Nephron progenitor cell (in vitro differentiated cells): ENCODE results near the gene TEKT3.

Experiments used
- DNase-seq: peaks from one replicate; pipeline ENCODE4 v3.0.0; 2021
- H3K27ac Mint-ChIP-seq: 2 replicates; pipeline ENCODE4 v1.8.0; 2021; ENCODE audit warnings: mild to moderate bottlenecking, moderate library complexity, mixed read lengths
- H3K27me3 Mint-ChIP-seq: 2 replicates; pipeline ENCODE4 v1.8.0; 2021; ENCODE audit warnings: mild to moderate bottlenecking, low read depth, mixed read lengths; ENCODE audit not compliant: poor library complexity
- H3K36me3 Mint-ChIP-seq: 2 replicates; pipeline ENCODE4 v1.8.0; 2021; ENCODE audit warnings: low read depth, mixed read lengths
- H3K4me1 Mint-ChIP-seq: 2 replicates; pipeline ENCODE4 v1.8.0; 2021; ENCODE audit warnings: mixed read lengths
- H3K4me3 Mint-ChIP-seq: 2 replicates; pipeline ENCODE4 v1.8.0; 2021; ENCODE audit warnings: mild to moderate bottlenecking, moderate library complexity, mixed read lengths
- H3K9me3 Mint-ChIP-seq: 2 replicates; pipeline ENCODE4 v1.8.0; 2021; ENCODE audit warnings: mild to moderate bottlenecking, moderate library complexity, mixed read lengths
- TF ChIP-seq, protein P1 (sequence below): fragments of 200-600 bp; sonication (generic); IDR thresholded peaks from 2 replicates; pipeline ENCODE4 v1.5.0; 2021; ENCODE audit warnings: antibody characterized with exemption

Gene TEKT3

DNA sequence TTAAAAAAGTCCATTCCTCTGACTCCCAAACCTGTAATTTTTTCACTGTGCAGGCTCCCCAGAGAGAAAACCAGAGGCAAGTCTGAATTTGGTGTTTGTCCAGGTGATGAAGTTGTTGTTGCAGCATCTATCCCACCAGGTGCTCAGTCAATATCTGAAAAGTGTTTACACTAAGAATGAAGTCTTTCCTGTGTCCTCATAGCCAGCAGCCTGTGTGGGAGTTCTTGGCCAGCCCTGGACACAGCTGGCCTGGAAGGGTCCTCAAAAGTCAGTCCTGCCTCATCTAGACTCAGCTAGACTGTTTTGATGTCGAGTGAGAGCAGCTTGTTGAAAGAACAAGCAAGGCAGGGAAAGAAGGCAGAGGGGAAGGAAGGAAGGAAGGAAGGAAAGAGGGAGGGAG lies 72.9 kb downstream of the TEKT3 start:
- Mint-ChIP-seq H3K27ac (no peak overlapping the region), H3K4me3 (no peak overlapping the region), H3K4me1 (no peaks in the 10 kb centered on the region), H3K9me3 (peaks cover under 1% of the 10 kb centered on the region), H3K36me3 (no peaks in the 10 kb centered on the region), H3K27me3 (peaks cover 71% of the 10 kb centered on the region)
- DNase-seq: no peak
- TF ChIP-seq, protein P1, sequence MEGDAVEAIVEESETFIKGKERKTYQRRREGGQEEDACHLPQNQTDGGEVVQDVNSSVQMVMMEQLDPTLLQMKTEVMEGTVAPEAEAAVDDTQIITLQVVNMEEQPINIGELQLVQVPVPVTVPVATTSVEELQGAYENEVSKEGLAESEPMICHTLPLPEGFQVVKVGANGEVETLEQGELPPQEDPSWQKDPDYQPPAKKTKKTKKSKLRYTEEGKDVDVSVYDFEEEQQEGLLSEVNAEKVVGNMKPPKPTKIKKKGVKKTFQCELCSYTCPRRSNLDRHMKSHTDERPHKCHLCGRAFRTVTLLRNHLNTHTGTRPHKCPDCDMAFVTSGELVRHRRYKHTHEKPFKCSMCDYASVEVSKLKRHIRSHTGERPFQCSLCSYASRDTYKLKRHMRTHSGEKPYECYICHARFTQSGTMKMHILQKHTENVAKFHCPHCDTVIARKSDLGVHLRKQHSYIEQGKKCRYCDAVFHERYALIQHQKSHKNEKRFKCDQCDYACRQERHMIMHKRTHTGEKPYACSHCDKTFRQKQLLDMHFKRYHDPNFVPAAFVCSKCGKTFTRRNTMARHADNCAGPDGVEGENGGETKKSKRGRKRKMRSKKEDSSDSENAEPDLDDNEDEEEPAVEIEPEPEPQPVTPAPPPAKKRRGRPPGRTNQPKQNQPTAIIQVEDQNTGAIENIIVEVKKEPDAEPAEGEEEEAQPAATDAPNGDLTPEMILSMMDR: no peak

DNA sequence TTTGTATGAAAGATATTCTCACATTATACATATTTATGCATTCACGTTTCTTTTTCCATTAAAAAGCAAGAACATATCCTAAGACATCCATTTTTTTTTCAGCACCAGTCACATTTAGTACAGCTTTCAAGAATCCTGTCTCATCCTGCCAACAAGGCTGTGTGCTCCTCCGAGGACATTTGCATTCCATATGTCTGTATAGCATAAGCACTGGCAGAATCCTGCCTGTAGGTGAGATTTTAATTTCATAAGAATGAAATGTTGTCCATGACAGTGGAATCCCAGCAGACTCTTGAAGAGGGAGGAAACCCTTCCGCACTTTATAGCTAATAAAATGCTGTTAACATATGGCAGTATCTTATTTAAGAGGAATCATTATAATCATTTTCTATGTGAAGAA lies 73.4 kb downstream of the TEKT3 start:
- H3K4me3 Mint-ChIP-seq: no peak overlapping the region
- TF ChIP-seq, protein P1: no peak
- H3K27ac Mint-ChIP-seq: no peak overlapping the region
- no peaks in the 10 kb centered on the region for H3K36me3 Mint-ChIP-seq
- DNase-seq: no peak
- H3K9me3 Mint-ChIP-seq: no peaks in the 10 kb centered on the region
- H3K27me3 Mint-ChIP-seq: peaks cover 75% of the 10 kb centered on the region
- H3K4me1 Mint-ChIP-seq: peaks cover 4% of the 10 kb centered on the region

DNA sequence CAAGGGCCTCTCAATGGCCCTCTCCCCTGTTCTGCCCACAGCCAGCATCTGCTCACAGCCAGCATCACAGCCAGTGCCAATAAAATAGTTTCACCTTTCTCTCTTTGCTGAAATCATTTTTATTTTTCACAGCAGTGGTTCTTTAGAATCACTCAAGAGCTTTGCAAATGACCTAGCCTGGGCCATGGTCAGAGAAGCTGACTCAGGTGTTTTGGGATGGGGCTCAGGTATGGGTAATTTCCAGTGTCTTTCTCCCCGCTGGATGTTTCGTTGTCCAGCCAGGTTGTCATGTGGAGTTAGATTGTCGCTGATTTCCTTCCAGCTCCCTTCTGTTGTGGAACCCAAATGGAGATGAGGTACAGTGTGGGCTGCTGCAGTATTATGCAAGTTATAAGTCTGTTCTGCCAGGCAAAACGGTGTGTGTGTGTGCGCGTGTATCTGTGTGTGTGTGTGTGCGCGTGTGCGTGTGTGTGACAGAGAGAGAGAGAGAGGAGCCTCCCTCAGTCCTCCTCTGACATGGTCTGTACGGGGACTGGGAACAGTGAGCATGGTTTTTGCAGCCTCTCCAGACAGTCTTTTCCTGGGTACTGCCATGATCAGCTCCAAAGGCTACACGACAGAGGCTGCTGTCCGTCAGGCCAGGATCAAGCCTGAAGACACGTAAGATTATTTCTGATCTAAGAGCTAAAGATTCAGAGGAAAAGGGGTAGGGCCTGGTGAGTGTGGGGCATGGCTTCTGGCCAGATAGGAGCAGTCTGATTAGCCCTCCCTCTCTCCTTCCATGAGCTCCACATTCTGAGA lies 74.9 kb downstream of the TEKT3 start:
- Mint-ChIP-seq H3K27me3 (peaks cover 82% of the 10 kb centered on the region), H3K4me3 (no peak overlapping the region)
- DNase-seq: no peak

DNA sequence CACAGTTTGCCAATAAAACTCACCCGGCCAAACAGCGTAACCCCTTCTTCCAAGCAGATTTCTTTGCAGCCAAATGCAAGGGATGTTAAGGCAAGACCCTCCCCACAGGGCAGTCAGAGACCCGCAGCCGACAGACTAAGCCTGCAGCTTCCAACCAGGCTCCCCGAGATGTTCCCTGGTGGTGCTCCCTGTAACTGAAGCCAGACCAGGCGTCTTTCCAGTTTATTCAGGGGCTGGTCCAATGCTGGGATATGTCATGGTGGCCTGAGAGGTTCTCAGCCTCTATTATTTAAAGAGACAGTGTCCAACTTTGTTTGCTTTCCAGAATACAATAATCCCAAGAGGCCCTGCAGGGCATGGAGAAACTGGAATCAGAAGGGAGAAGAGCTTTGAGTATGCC lies 76.3 kb downstream of the TEKT3 start, which contains the start of gene PMP22:
Gene PMP22 (minus strand): TSS at position 196 of the 400 bp plus-strand sequence. CDS start 4,599 bp downstream, outside the sequence.
- TF ChIP-seq, protein P1: no peak
- H3K4me3 Mint-ChIP-seq: no peak within 1 kb of the TSS
- no peak for DNase-seq
- H3K4me1 Mint-ChIP-seq: peaks cover 25% of the 10 kb centered on the region
- H3K27me3 Mint-ChIP-seq: peaks cover 95% of the 10 kb centered on the region
- H3K27ac Mint-ChIP-seq: no peak within 1 kb of the TSS
- no peaks in the 10 kb centered on the region for H3K36me3 Mint-ChIP-seq
- H3K9me3 Mint-ChIP-seq: no peaks in the 10 kb centered on the region

More for the DNA sequence above, 74.9 kb downstream of the TEKT3 start:
- no peak overlapping the region for H3K27ac Mint-ChIP-seq
- H3K9me3 Mint-ChIP-seq: no peaks in the 10 kb centered on the region
- TF ChIP-seq, protein P1: no peak
- peaks cover 14% of the 10 kb centered on the region for H3K4me1 Mint-ChIP-seq
- no peaks in the 10 kb centered on the region for H3K36me3 Mint-ChIP-seq

DNA sequence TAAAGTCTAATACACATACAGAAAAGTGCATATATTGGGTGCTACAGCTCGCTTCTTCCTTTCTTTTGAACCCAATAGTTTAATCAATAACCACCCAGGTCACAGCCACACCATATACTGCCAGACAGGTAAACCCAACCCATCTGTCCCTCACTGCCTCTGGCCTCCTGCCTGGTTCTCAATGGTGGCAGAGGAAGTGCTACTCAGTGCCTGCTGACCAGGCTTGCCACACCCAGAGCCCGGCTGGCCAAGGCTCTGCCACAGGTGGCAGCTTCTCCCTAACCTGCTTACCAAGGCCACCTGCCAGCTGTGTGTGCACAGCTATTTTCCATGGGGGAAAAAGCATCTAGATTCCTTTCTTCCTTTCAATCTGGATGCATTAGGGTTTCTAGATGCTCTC lies 76.9 kb downstream of the TEKT3 start:
- no peak overlapping the region for H3K4me3 Mint-ChIP-seq
- H3K27ac Mint-ChIP-seq: no peak overlapping the region
- DNase-seq: no peak
- peaks cover 100% of the 10 kb centered on the region for H3K27me3 Mint-ChIP-seq
- TF ChIP-seq, protein P1: no peak
- peaks cover 27% of the 10 kb centered on the region for H3K4me1 Mint-ChIP-seq
- no peaks in the 10 kb centered on the region for H3K36me3 Mint-ChIP-seq
- no peaks in the 10 kb centered on the region for H3K9me3 Mint-ChIP-seq

DNA sequence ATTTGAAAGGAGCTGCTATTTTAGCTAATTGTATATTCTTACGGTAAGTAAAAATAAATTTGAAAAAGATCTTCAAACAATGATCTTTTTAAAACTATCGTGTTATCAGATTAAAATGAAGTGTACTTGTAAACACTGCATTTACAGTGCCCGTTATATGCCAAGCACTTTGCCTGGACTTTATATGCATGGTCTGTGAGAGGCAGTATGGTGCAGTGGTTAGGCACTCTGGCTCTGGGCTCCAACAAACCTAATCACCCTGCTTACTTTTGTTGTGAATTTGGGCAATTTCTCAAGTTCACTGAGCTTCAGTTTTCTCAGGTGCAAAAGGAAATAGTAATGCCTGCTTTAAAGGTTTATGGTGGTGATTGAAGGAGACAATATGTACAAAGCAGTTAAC lies 77.7 kb downstream of the TEKT3 start:
- no peaks in the 10 kb centered on the region for H3K36me3 Mint-ChIP-seq
- peak overlapping the region; percentile 90 for H3K4me3 Mint-ChIP-seq
- H3K27me3 Mint-ChIP-seq: peaks cover 100% of the 10 kb centered on the region
- TF ChIP-seq, protein P1: no peak
- DNase-seq: no peak
- peaks cover 27% of the 10 kb centered on the region for H3K4me1 Mint-ChIP-seq
- H3K9me3 Mint-ChIP-seq: no peaks in the 10 kb centered on the region
- H3K27ac Mint-ChIP-seq: no peak overlapping the region
